Mucosa of stomach (tissue), 1 donor: ENCODE results near the gene WIF1.

Experiments used
- H3K27me3 ChIP-seq: one replicate; pipeline ENCODE4 v1.7.0; 2013; ENCODE audit warnings: mild to moderate bottlenecking, low read length; ENCODE audit not compliant: control insufficient read depth, insufficient read depth
- H3K36me3 ChIP-seq: one replicate; pipeline ENCODE4 v1.7.0; 2013; ENCODE audit warnings: low read length; ENCODE audit not compliant: control insufficient read depth, insufficient read depth
- H3K4me1 ChIP-seq: one replicate; pipeline ENCODE4 v1.7.0; 2013; ENCODE audit warnings: mild to moderate bottlenecking, low read length; ENCODE audit not compliant: control insufficient read depth, insufficient read depth
- H3K4me3 ChIP-seq: one replicate; pipeline ENCODE4 v1.7.0; 2013; ENCODE audit warnings: low read length
- H3K9ac ChIP-seq: one replicate; pipeline ENCODE4 v1.7.0; 2013; ENCODE audit warnings: mild to moderate bottlenecking, low read length, moderate library complexity
- H3K9me3 ChIP-seq: one replicate; pipeline ENCODE4 v1.7.0; 2013; ENCODE audit warnings: mild to moderate bottlenecking, low read length, moderate library complexity; ENCODE audit not compliant: control insufficient read depth
- donor health status: Pancreatic carcinoma.

Gene WIF1

GRCh38 chr12:65152012-65152411 lies 30.9 kb upstream of the WIF1 start:
- Histone ChIP-seq H3K4me3 (no peak overlapping the region), H3K27me3 (no peaks in the 10 kb centered on the region), H3K9ac (no peak overlapping the region), H3K4me1 (no peaks in the 10 kb centered on the region), H3K36me3 (no peaks in the 10 kb centered on the region), H3K9me3 (no peaks in the 10 kb centered on the region)

GRCh38 chr12:65147312-65147905 lies 26.3 kb upstream of the WIF1 start:
- H3K4me1 ChIP-seq, result no peaks in the 10 kb centered on the region
- H3K9me3 ChIP-seq, result no peaks in the 10 kb centered on the region
- no peak overlapping the region for H3K4me3 ChIP-seq
- no peaks in the 10 kb centered on the region for H3K27me3 ChIP-seq
- no peak overlapping the region for H3K9ac ChIP-seq
- no peaks in the 10 kb centered on the region for H3K36me3 ChIP-seq

- no peaks in the 10 kb centered on the region for H3K27me3 ChIP-seq
- H3K9me3 ChIP-seq, result no peaks in the 10 kb centered on the region
- no peaks in the 10 kb centered on the region for H3K36me3 ChIP-seq
- no peak overlapping the region for H3K4me3 ChIP-seq
- no peaks in the 10 kb centered on the region for H3K4me1 ChIP-seq
- no peak overlapping the region for H3K9ac ChIP-seq
Measured at GRCh38 chr12:65140738-65141137, 19.6 kb upstream of the WIF1 start.

- Histone ChIP-seq H3K9me3 (no peaks in the 10 kb centered on the region), H3K4me1 (no peaks in the 10 kb centered on the region), H3K4me3 (no peak overlapping the region), H3K36me3 (no peaks in the 10 kb centered on the region), H3K9ac (no peak overlapping the region), H3K27me3 (no peaks in the 10 kb centered on the region)
Measured at GRCh38 chr12:65139389-65139788, 18.3 kb upstream of the WIF1 start.

- no peaks in the 10 kb centered on the region for H3K36me3 ChIP-seq
- peaks cover 5% of the 10 kb centered on the region for H3K27me3 ChIP-seq
- no peaks in the 10 kb centered on the region for H3K9me3 ChIP-seq
- H3K9ac ChIP-seq, result no peak overlapping the region
- H3K4me3 ChIP-seq, result no peak overlapping the region
- no peaks in the 10 kb centered on the region for H3K4me1 ChIP-seq
Measured at GRCh38 chr12:65133879-65134278, 12.8 kb upstream of the WIF1 start.

- Histone ChIP-seq H3K4me1 (peaks cover 2% of the 10 kb centered on the region), H3K36me3 (no peaks in the 10 kb centered on the region), H3K9me3 (no peaks in the 10 kb centered on the region), H3K4me3 (no peak overlapping the region), H3K27me3 (peaks cover 7% of the 10 kb centered on the region), H3K9ac (no peak overlapping the region)
Measured at GRCh38 chr12:65126482-65126881, 5.4 kb upstream of the WIF1 start.

- H3K27me3 ChIP-seq, result peaks cover 12% of the 10 kb centered on the region
Measured at GRCh38 chr12:65125975-65126374, 4.9 kb upstream of the WIF1 start.

GRCh38 chr12:65125247-65125646 lies 4.1 kb upstream of the WIF1 start:
- no peak overlapping the region for H3K9ac ChIP-seq
- no peaks in the 10 kb centered on the region for H3K36me3 ChIP-seq
- peaks cover 9% of the 10 kb centered on the region for H3K4me1 ChIP-seq
- no peak overlapping the region for H3K4me3 ChIP-seq
- peaks cover 19% of the 10 kb centered on the region for H3K27me3 ChIP-seq
- no peaks in the 10 kb centered on the region for H3K9me3 ChIP-seq

More at GRCh38 chr12:65125975-65126374, 4.9 kb upstream of the WIF1 start:
- no peaks in the 10 kb centered on the region for H3K36me3 ChIP-seq
- no peak overlapping the region for H3K4me3 ChIP-seq
- peaks cover 7% of the 10 kb centered on the region for H3K4me1 ChIP-seq
- H3K9ac ChIP-seq, result no peak overlapping the region
- H3K9me3 ChIP-seq, result no peaks in the 10 kb centered on the region

GRCh38 chr12:65123435-65124063 lies 2.4 kb upstream of the WIF1 start:
- H3K9me3 ChIP-seq, result no peaks in the 10 kb centered on the region
- no peaks in the 10 kb centered on the region for H3K36me3 ChIP-seq
- H3K4me3 ChIP-seq, result no peak overlapping the region
- H3K27me3 ChIP-seq, result peaks cover 29% of the 10 kb centered on the region
- H3K4me1 ChIP-seq, result peaks cover 9% of the 10 kb centered on the region
- no peak overlapping the region for H3K9ac ChIP-seq

GRCh38 chr12:65122703-65123102 lies 1.6 kb upstream of the WIF1 start:
- no peaks in the 10 kb centered on the region for H3K9me3 ChIP-seq
- peaks cover 35% of the 10 kb centered on the region for H3K27me3 ChIP-seq
- peaks cover 9% of the 10 kb centered on the region for H3K4me1 ChIP-seq
- H3K4me3 ChIP-seq, result no peak overlapping the region
- H3K9ac ChIP-seq, result no peak overlapping the region
- H3K36me3 ChIP-seq, result no peaks in the 10 kb centered on the region

- Histone ChIP-seq H3K36me3 (no peaks in the 10 kb centered on the region), H3K4me3 (no peak overlapping the region), H3K9ac (no peak overlapping the region), H3K9me3 (no peaks in the 10 kb centered on the region), H3K27me3 (peaks cover 37% of the 10 kb centered on the region), H3K4me1 (peaks cover 9% of the 10 kb centered on the region)
Measured at GRCh38 chr12:65121956-65122469, 908 bp upstream of the WIF1 start.

- Histone ChIP-seq H3K36me3 (no peaks in the 10 kb centered on the region), H3K4me3 (no peak overlapping the region), H3K4me1 (peaks cover 9% of the 10 kb centered on the region), H3K27me3 (peaks cover 37% of the 10 kb centered on the region), H3K9ac (no peak overlapping the region), H3K9me3 (no peaks in the 10 kb centered on the region)
Measured at GRCh38 chr12:65119063-65119462, 2.0 kb downstream of the WIF1 start.
